Loucy (cell line): ENCODE data around the gene FAM222A.

Source experiments
- H2AFZ ChIP-seq: fragments of 200-600 bp; sonication (generic); 2 replicates; pipeline ENCODE4 v1.6.0; 2016; ENCODE audit warnings: antibody characterized with exemption, mild to moderate bottlenecking, low read length, moderate library complexity
- H3F3A ChIP-seq: fragments of 200-600 bp; 2 replicates; pipeline ENCODE4 v1.6.0; 2016; ENCODE audit warnings: antibody characterized with exemption, low read depth, mild to moderate bottlenecking
- H3K27me3 ChIP-seq: fragments of 200-600 bp; sonication (generic); 2 replicates; pipeline ENCODE4 v1.6.1; 2014; ENCODE audit warnings: low read length, mild to moderate bottlenecking; ENCODE audit not compliant: insufficient read depth, poor library complexity, severe bottlenecking
- H3K36me3 ChIP-seq: fragments of 200-600 bp; sonication (generic); 2 replicates; pipeline ENCODE4 v1.6.1; 2016; ENCODE audit warnings: low read length; ENCODE audit not compliant: insufficient read depth
- H3K4me1 ChIP-seq: fragments of 200-600 bp; sonication (generic); 2 replicates; pipeline ENCODE4 v1.5.1; 2014; ENCODE audit warnings: low read length, mild to moderate bottlenecking; ENCODE audit not compliant: insufficient read depth, poor library complexity, severe bottlenecking
- H3K4me2 ChIP-seq: fragments of 200-600 bp; sonication (generic); 2 replicates; pipeline ENCODE4 v1.6.0; 2014; ENCODE audit warnings: antibody characterized with exemption, low read length, low read depth, mild to moderate bottlenecking; ENCODE audit not compliant: poor library complexity, severe bottlenecking
- H3K4me3 ChIP-seq: fragments of 200-600 bp; sonication (generic); 2 replicates; pipeline ENCODE4 v1.5.1; 2014; ENCODE audit warnings: low read length, mild to moderate bottlenecking, mixed read lengths; ENCODE audit not compliant: poor library complexity, severe bottlenecking
- H3K79me2 ChIP-seq: fragments of 200-600 bp; sonication (generic); 2 replicates; pipeline ENCODE4 v1.6.1; 2014; ENCODE audit warnings: low read length; ENCODE audit not compliant: insufficient read depth
- H3K9ac ChIP-seq: fragments of 200-600 bp; sonication (generic); 2 replicates; pipeline ENCODE4 v1.6.0; 2014; ENCODE audit warnings: mild to moderate bottlenecking, low read depth, low read length, moderate library complexity; ENCODE audit not compliant: poor library complexity, severe bottlenecking
- H3K9me2 ChIP-seq: fragments of 200-600 bp; sonication (generic); replicated peaks from 2 replicates; pipeline ENCODE4 v1.6.1; 2016; ENCODE audit warnings: low read depth, low read length, mixed read lengths
- H3K9me3 ChIP-seq: fragments of 200-600 bp; sonication (generic); 2 replicates; pipeline ENCODE4 v1.6.1; 2014; ENCODE audit warnings: mild to moderate bottlenecking, antibody characterized with exemption, low read length, low read depth; ENCODE audit not compliant: insufficient read depth
- H4K20me1 ChIP-seq: fragments of 200-600 bp; sonication (generic); 2 replicates; pipeline ENCODE4 v1.6.0; 2014; ENCODE audit warnings: antibody characterized with exemption, low read length, mild to moderate bottlenecking; ENCODE audit not compliant: insufficient read depth, poor library complexity, severe bottlenecking
- CTCF ChIP-seq: fragments of 200-600 bp; sonication (generic); conservative IDR thresholded peaks from 2 replicates; pipeline ENCODE4 v1.5.1; 2014; ENCODE audit warnings: mild to moderate bottlenecking, antibody characterized with exemption, low read length
- EZH2phosphoT487 ChIP-seq: fragments of 200-600 bp; IDR thresholded peaks from 2 replicates; pipeline ENCODE4 v1.6.1; 2018; ENCODE audit warnings: antibody characterized with exemption, mild to moderate bottlenecking, moderate library complexity, borderline replicate concordance

The FAM222A gene

GRCh38 chr12:109770861-109771670, 57.4 kb downstream of the FAM222A start:
- Histone ChIP-seq H3K4me3 (no peak overlapping the region), H3K27me3 (no peaks in the 10 kb centered on the region), H3K9ac (no peak overlapping the region), H3K79me2 (no peaks in the 10 kb centered on the region), H3K9me2 (no peaks in the 10 kb centered on the region), H3K9me3 (no peaks in the 10 kb centered on the region), H3K4me2 (no peak overlapping the region), H3F3A (no peaks in the 10 kb centered on the region), H4K20me1 (no peaks in the 10 kb centered on the region), H3K4me1 (no peaks in the 10 kb centered on the region), H2AFZ (no peak overlapping the region), H3K36me3 (no peaks in the 10 kb centered on the region)
- TF ChIP-seq CTCF (no peak), EZH2phosphoT487 (no peak)

GRCh38 chr12:109771746-109772621, 58.4 kb downstream of the FAM222A start:
- no peaks in the 10 kb centered on the region for H3K9me2 ChIP-seq
- TF ChIP-seq CTCF (peak; percentile 28; the same call in 1 of the 2 replicates), EZH2phosphoT487 (no peak)
- H4K20me1 ChIP-seq = no peaks in the 10 kb centered on the region
- no peaks in the 10 kb centered on the region for H3F3A ChIP-seq
- H3K36me3 ChIP-seq = no peaks in the 10 kb centered on the region
- H3K79me2 ChIP-seq = no peaks in the 10 kb centered on the region
- no peak overlapping the region for H3K4me2 ChIP-seq
- H3K27me3 ChIP-seq = no peaks in the 10 kb centered on the region
- peaks cover 3% of the 10 kb centered on the region for H3K4me1 ChIP-seq
- H2AFZ ChIP-seq = no peak overlapping the region
- H3K9ac ChIP-seq = no peak overlapping the region
- no peaks in the 10 kb centered on the region for H3K9me3 ChIP-seq
- no peak overlapping the region for H3K4me3 ChIP-seq

GRCh38 chr12:109772622-109773321, 59.1 kb downstream of the FAM222A start:
- Histone ChIP-seq H4K20me1 (no peaks in the 10 kb centered on the region), H3K4me2 (no peak overlapping the region), H3K9me3 (no peaks in the 10 kb centered on the region), H3K9me2 (no peaks in the 10 kb centered on the region), H3K79me2 (no peaks in the 10 kb centered on the region), H3K4me1 (peaks cover 8% of the 10 kb centered on the region), H2AFZ (no peak overlapping the region), H3K36me3 (no peaks in the 10 kb centered on the region), H3K4me3 (no peak overlapping the region), H3F3A (no peaks in the 10 kb centered on the region), H3K9ac (no peak overlapping the region), H3K27me3 (no peaks in the 10 kb centered on the region)
- TF ChIP-seq CTCF = no peak
- no peak for TF ChIP-seq EZH2phosphoT487
